H1 (cell line): Measurements from ENCODE around the gene SLC26A9. TPM values are rescaled to one million over a fixed set of nuclear protein-coding genes. Genes with fewer than 3 reads are reported as not detected.
A peak's percentile ranks its signal among the peaks of the same experiment; 100 is the strongest.

Experiments
- CTCF ChIA-PET: fragments of 300-600 bp; sonication (Branson Sonifier 250); formaldehyde crosslinking; loops from one replicate; lab custom pipeline; 2021; ENCODE audit not compliant: partially characterized antibody; lab: Charles Lee
- POLR2A ChIA-PET: fragments of 300-600 bp; sonication (Branson Sonifier 250); formaldehyde crosslinking; loops from one replicate; lab custom pipeline; 2021; ENCODE audit warnings: inconsistent platforms; ENCODE audit not compliant: partially characterized antibody; lab: Charles Lee
- DNase-seq, 2 experiments: peaks; one replicate each; pipeline versions ENCODE4 v3.0.0 to v3.0.0-alpha.2; 2010 to 2022; ENCODE audit warnings: low spot score in 2 of 2, low read depth in 1 of 2, mixed read lengths in 1 of 2
- FAIRE-seq: peaks from 2 replicates; lab custom pipeline; 2011; peaks lifted over from hg19 to GRCh38; lab: Jason Lieb, UNC
- H2AFZ ChIP-seq: 2 replicates; pipeline ENCODE4 v1.8.1; 2012; ENCODE audit warnings: low read length, inconsistent platforms
- H2AK5ac ChIP-seq: 2 replicates; pipeline ENCODE4 v1.6.1; 2013; ENCODE audit warnings: low read depth, low read length
- H2BK120ac ChIP-seq: replicated peaks from 2 replicates; pipeline ENCODE3; 2013; ENCODE audit warnings: low read depth, low read length, inconsistent platforms
- H2BK12ac ChIP-seq: 2 replicates; pipeline ENCODE4 v1.6.1; 2013; ENCODE audit warnings: low read depth, low read length
- H2BK15ac ChIP-seq: 2 replicates; pipeline ENCODE4 v1.6.1; 2013; ENCODE audit warnings: low read length
- H2BK20ac ChIP-seq: 2 replicates; pipeline ENCODE4 v1.6.1; 2013; ENCODE audit warnings: low read length
- H2BK5ac ChIP-seq: 2 replicates; pipeline ENCODE4 v1.6.1; 2013; ENCODE audit warnings: low read depth, low read length
- H3K14ac ChIP-seq: 2 replicates; pipeline ENCODE4 v1.6.1; 2013; ENCODE audit warnings: inconsistent platforms; ENCODE audit not compliant: insufficient read length
- H3K18ac ChIP-seq: 2 replicates; pipeline ENCODE4 v1.6.1; 2013; ENCODE audit warnings: low read length; ENCODE audit errors: extremely low read depth
- H3K23ac ChIP-seq: 2 replicates; pipeline ENCODE4 v1.6.1; 2013; ENCODE audit warnings: inconsistent platforms; ENCODE audit not compliant: insufficient read length
- H3K23me2 ChIP-seq: 2 replicates; pipeline ENCODE4 v1.6.1; 2013; ENCODE audit warnings: low read depth, low read length
- H3K27ac ChIP-seq: 2 replicates; pipeline ENCODE4 v1.6.1; 2011; ENCODE audit warnings: low read depth, low read length, inconsistent platforms
- H3K27me3 ChIP-seq, 4 experiments: replicated peaks in 1 of 4; 1 replicate in 1 of 4; 2 replicates in 3 of 4; pipeline versions ENCODE4 v1.6.1 to v1.8.1; 2011 to 2013; ENCODE audit warnings: low read length in 3 of 4, mild to moderate bottlenecking in 3 of 4, inconsistent platforms in 2 of 4, mixed read lengths in 2 of 4, moderate library complexity in 1 of 4; ENCODE audit not compliant: control insufficient read depth in 3 of 4, insufficient read depth in 3 of 4; ENCODE audit errors: extremely low read depth in 1 of 4
- H3K36me3 ChIP-seq, 4 experiments: 2 replicates each; pipeline versions ENCODE4 v1.6.1 to v1.8.1; 2011 to 2013; ENCODE audit warnings: mild to moderate bottlenecking in 4 of 4, low read length in 3 of 4, moderate library complexity in 2 of 4, control low read depth in 1 of 4, inconsistent platforms in 1 of 4; ENCODE audit not compliant: insufficient read depth in 4 of 4, control insufficient read depth in 2 of 4
- H3K4ac ChIP-seq: replicated peaks from 2 replicates; pipeline ENCODE3; 2013; ENCODE audit warnings: low read length, low read depth, mixed read lengths, inconsistent platforms; ENCODE audit not compliant: insufficient read length
- H3K4me1 ChIP-seq, 4 experiments: replicated peaks in 1 of 4; 1 replicate in 1 of 4; 2 replicates in 3 of 4; pipeline versions ENCODE4 v1.6.1 to v1.8.1; 2011 to 2013; ENCODE audit warnings: low read length in 3 of 4, inconsistent platforms in 2 of 4, mixed read lengths in 1 of 4; ENCODE audit not compliant: insufficient read depth in 4 of 4, control insufficient read depth in 3 of 4
- H3K4me2 ChIP-seq, 2 experiments: 2 replicates each; pipeline versions ENCODE4 v1.6.1 to v1.8.1; 2011 to 2013; ENCODE audit warnings: low read depth in 2 of 2, low read length in 2 of 2, control low read depth in 1 of 2, inconsistent platforms in 1 of 2, mild to moderate bottlenecking in 1 of 2; ENCODE audit not compliant: insufficient read depth in 1 of 2
- H3K4me3 ChIP-seq, 4 experiments: fragments of 200-600, 300-600 bp in 1 of 4; sonication (generic), shearing (Covaris generic), sonication (Bioruptor Twin) in 1 of 4; 2 replicates each; pipeline versions ENCODE4 v1.5.1 to v1.8.1; 2011 to 2016; ENCODE audit warnings: low read length in 4 of 4, low read depth in 3 of 4, control low read depth in 2 of 4, inconsistent platforms in 2 of 4, mild to moderate bottlenecking in 2 of 4, mixed read lengths in 1 of 4, moderate library complexity in 1 of 4; ENCODE audit not compliant: insufficient read depth in 2 of 4; ENCODE audit errors: extremely low read depth in 1 of 4
- H3K56ac ChIP-seq: replicated peaks from 2 replicates; pipeline ENCODE3; 2013; ENCODE audit warnings: low read depth, mild to moderate bottlenecking, mixed read lengths, low read length, inconsistent platforms; ENCODE audit not compliant: insufficient read length
- H3K79me1 ChIP-seq: 2 replicates; pipeline ENCODE4 v1.6.1; 2013; ENCODE audit warnings: low read depth, low read length, control low read depth
- H3K79me2 ChIP-seq, 2 experiments: 2 replicates each; pipeline versions ENCODE4 v1.6.1 to v1.8.1; 2012 to 2013; ENCODE audit warnings: low read length in 2 of 2, mild to moderate bottlenecking in 2 of 2, inconsistent platforms in 1 of 2; ENCODE audit not compliant: insufficient read depth in 2 of 2, control insufficient read depth in 1 of 2
- H3K9ac ChIP-seq, 4 experiments: replicated peaks in 1 of 4; 1 replicate in 1 of 4; 2 replicates in 3 of 4; pipeline versions ENCODE4 v1.6.1 to v1.8.1; 2011 to 2013; ENCODE audit warnings: low read depth in 3 of 4, low read length in 3 of 4, control low read depth in 2 of 4, mild to moderate bottlenecking in 2 of 4, moderate library complexity in 2 of 4, inconsistent platforms in 1 of 4; ENCODE audit errors: extremely low read depth in 1 of 4
- H3K9me3 ChIP-seq, 2 experiments: 2 replicates each; pipeline versions ENCODE4 v1.6.1 to v1.8.1; 2012 to 2013; ENCODE audit warnings: mild to moderate bottlenecking in 2 of 2, moderate library complexity in 2 of 2, control low read depth in 1 of 2, inconsistent platforms in 1 of 2, low read depth in 1 of 2, low read length in 1 of 2, mixed read lengths in 1 of 2; ENCODE audit not compliant: insufficient read depth in 2 of 2
- H4K20me1 ChIP-seq, 2 experiments: replicated peaks in 1 of 2; 2 replicates each; pipeline versions ENCODE3 to v1.8.1; 2011 to 2013; ENCODE audit warnings: inconsistent platforms in 2 of 2, low read length in 2 of 2, mild to moderate bottlenecking in 1 of 2; ENCODE audit not compliant: insufficient read depth in 2 of 2, control insufficient read depth in 1 of 2
- H4K5ac ChIP-seq: 2 replicates; pipeline ENCODE4 v1.6.1; 2013; ENCODE audit warnings: low read length, low read depth, mixed read lengths, inconsistent platforms; ENCODE audit not compliant: insufficient read length
- H4K8ac ChIP-seq: 2 replicates; pipeline ENCODE4 v1.8.0; 2013; ENCODE audit warnings: mild to moderate bottlenecking, moderate library complexity, low read length, inconsistent platforms; ENCODE audit not compliant: insufficient read depth; ENCODE audit errors: extremely low read depth
- H4K91ac ChIP-seq: replicated peaks from 2 replicates; pipeline ENCODE3; 2013; ENCODE audit warnings: low read length, mixed read lengths, inconsistent platforms; ENCODE audit not compliant: insufficient read length
- BACH1 ChIP-seq: IDR thresholded peaks from 2 replicates; pipeline ENCODE4 v1.6.1; 2012; ENCODE audit warnings: low read length, improper control_type of control experiment
- CTBP2 ChIP-seq: IDR thresholded peaks from 2 replicates; pipeline ENCODE4 v1.7.0; 2011; ENCODE audit warnings: borderline replicate concordance, mild to moderate bottlenecking, moderate library complexity, mixed read lengths, low read length; ENCODE audit not compliant: insufficient read depth, insufficient read length
- HDAC2 ChIP-seq, 2 experiments: fragments of 300-600 bp in 1 of 2; sonication (generic) in 1 of 2; IDR thresholded peaks; 2 replicates each; pipeline ENCODE4 v1.6.1; 2011 to 2012; ENCODE audit warnings: low read depth in 2 of 2, low read length in 2 of 2, mild to moderate bottlenecking in 2 of 2, moderate library complexity in 2 of 2, borderline replicate concordance in 1 of 2, inconsistent platforms in 1 of 2
- KDM5A ChIP-seq: fragments of 200-600 bp; IDR thresholded peaks from 2 replicates; pipeline ENCODE4 v1.7.1; 2012; ENCODE audit warnings: mild to moderate bottlenecking, low read length, inconsistent platforms, mixed read lengths
- MAX ChIP-seq: IDR thresholded peaks from 2 replicates; pipeline ENCODE4 v1.6.1; 2012; ENCODE audit warnings: inconsistent platforms
- PHF8 ChIP-seq: fragments of 200-600 bp; sonication (generic); conservative IDR thresholded peaks from 2 replicates; pipeline ENCODE4 v1.7.1; 2012; ENCODE audit warnings: low read depth, mild to moderate bottlenecking, inconsistent platforms, low read length, moderate library complexity
- SAP30 ChIP-seq: fragments of 300-600 bp; sonication (generic); IDR thresholded peaks from 2 replicates; pipeline ENCODE4 v1.7.1; 2012; ENCODE audit warnings: low read length, moderate library complexity, mild to moderate bottlenecking, inconsistent platforms; ENCODE audit not compliant: insufficient read depth, insufficient replicate concordance
- SP1 ChIP-seq: IDR thresholded peaks from 2 replicates; pipeline ENCODE4 v1.6.1; 2011; ENCODE audit warnings: low read depth, low read length
- SP2 ChIP-seq: IDR thresholded peaks from 2 replicates; pipeline ENCODE4 v1.6.1; 2012; ENCODE audit warnings: mild to moderate bottlenecking, low read length, inconsistent platforms
- WGBS, 2 experiments: shearing (Covaris generic) in 1 of 2; methylation state at CpG; one replicate each; pipeline versions ENCODE4 v1.1.6 to v1.1.7; 2013 to 2015; ENCODE audit warnings: low lambda C conversion rate in 2 of 2, mixed read lengths in 2 of 2, inconsistent platforms in 1 of 2, low coverage in 1 of 2, missing lambda C conversion rate in 1 of 2; ENCODE audit not compliant: insufficient replicate concordance in 2 of 2, insufficient coverage in 1 of 2, insufficient read length in 1 of 2; ENCODE audit errors: extremely low coverage in 1 of 2, missing lambda C conversion rate in 1 of 2; 5-methylcytosine and 5-hydroxymethylcytosine counted together
- polyA plus RNA-seq, 7 experiments: library from polyadenylated mRNA; depleted of rRNA in 3 of 7; stranded (reverse) in 5 of 7; unstranded in 2 of 7; fragments of >200 nt in 5 of 7; fragments of 200-250 nt in 2 of 7; gene quantifications; 1 replicate in 5 of 7; 2 replicates in 1 of 7; 4 replicates in 1 of 7; pipeline versions ENCODE4 v1.2.1 to v1.2.3, GENCODE V29; 2011 to 2013; ENCODE audit warnings: missing spikeins in 2 of 7, mixed read lengths in 2 of 7
- total RNA-seq: library from RNA; stranded (reverse); fragmentation: NEBNext Ultra II Directional; extraction: Animal tissue kit (Norgen Biotek cat#: 25700); gene quantifications from 2 replicates; pipeline ENCODE4 v1.2.1, GENCODE V29; 2021

The SLC26A9 gene
- total and polyA plus RNA-seq, 2 of the 8 experiments (the other 6 are each of a cell fraction or from before 2014, with no cell fraction given): not detected

- H3K14ac ChIP-seq: no peak overlapping the region
- WGBS, 2 experiments: 89% methylated on average over 12 of the region's 12 CpGs; no CpG with 5 or more reads in 1 of the 2 experiments
- CTCF ChIA-PET: interaction anchor here (0.7 to 11.0 kb wide), 12 partner anchors 8 to 151 kb away, joined by 3 to 110 read pairs (median 4); no protein-coding TSS in a partner anchor
- no peak for TF ChIP-seq BACH1
- no peak for TF ChIP-seq PHF8
- TF ChIP-seq SP2: no peak
- no peak for TF ChIP-seq SP1
- no peak for TF ChIP-seq CTBP2
- no peak for TF ChIP-seq SAP30
- TF ChIP-seq KDM5A: no peak
- TF ChIP-seq MAX: no peak
- no peak for TF ChIP-seq HDAC2 (IDR thresholded peaks at IDR 0.05; ENCODE audit: borderline replicate concordance in 1 of 2, low read depth in 2 of 2, low read length in 2 of 2)
- TF ChIP-seq, all 59 proteins: peak for 0
- Histone ChIP-seq H3K27ac (no peak overlapping the region), H3K9ac (no peak overlapping the region), H3K18ac (no peak overlapping the region; the same call in 1 of the 2 replicates), H2BK5ac (no peak overlapping the region), H3K23ac (no peak overlapping the region), H3K79me1 (no peaks in the 10 kb centered on the region), H3K79me2 (no peaks in the 10 kb centered on the region), H3K4ac (no peak overlapping the region), H3K27me3 (no peaks in the 10 kb centered on the region; a peak in 1 of 7 replicates), H2BK12ac (0 out of 2 replicates have a peak overlapping the region, but pooled peaks have one; percentile 60), H3K9me3 (no peaks in the 10 kb centered on the region), H2AFZ (0 out of 2 replicates have a peak overlapping the region, but pooled peaks have one; percentile 12), H3K4me3 (no peak overlapping the region), H2BK20ac (0 out of 2 replicates have a peak overlapping the region, but pooled peaks have one; percentile 48), H3K56ac (no peak overlapping the region), H3K36me3 (no peaks in the 10 kb centered on the region), H4K20me1 (no peaks in the 10 kb centered on the region), H3K4me1 (peaks cover 7 to 16% (median 14%) of the 10 kb centered on the region in 4 experiments), H2BK120ac (no peak overlapping the region), H4K8ac (peak overlapping the region; percentile 22; the same call in 1 of the 2 replicates), H3K23me2 (no peaks in the 10 kb centered on the region), H2AK5ac (no peak overlapping the region), H4K91ac (no peak overlapping the region), H4K5ac (no peak overlapping the region), H3K4me2 (no peak overlapping the region), H2BK15ac (no peak overlapping the region)
- FAIRE-seq (no peak), DNase-seq (no peak)
- POLR2A ChIA-PET: interaction anchor here (1.4 kb wide), 1 partner anchor 21 kb away, joined by 3 read pairs; no protein-coding TSS in a partner anchor
Observed at GRCh38 chr1:205942631-205943159, 561 bp downstream of the SLC26A9 start.
